NCI-H2081 (cell line): ENCODE data around the gene TMUB1.

Experiments
- DNase-seq, 2 experiments: peaks; one replicate each; lab custom pipeline; 2025; lab: John Stamatoyannopoulos, UW

TMUB1 gene

DNA sequence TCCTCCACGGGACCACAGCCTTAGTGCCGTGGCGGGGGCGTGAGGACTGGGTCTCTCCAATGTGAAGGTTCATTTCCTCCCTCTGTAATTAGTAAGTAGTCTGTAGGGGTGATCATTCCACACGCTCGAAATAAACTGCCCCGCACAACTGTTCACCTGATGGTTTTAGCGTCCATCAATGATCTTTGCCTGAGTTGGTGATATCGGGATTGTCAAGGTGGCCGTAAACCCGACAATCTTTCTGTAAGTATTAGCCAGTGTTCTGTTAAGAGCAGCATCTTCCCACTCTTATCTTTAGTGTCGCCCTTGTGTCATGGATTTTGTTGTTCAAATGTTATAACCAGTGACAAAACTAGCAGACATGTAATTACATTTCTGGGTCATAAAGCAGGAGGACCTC is 20.7 kb upstream of the TMUB1 start:
- DNase-seq = no peak

DNA sequence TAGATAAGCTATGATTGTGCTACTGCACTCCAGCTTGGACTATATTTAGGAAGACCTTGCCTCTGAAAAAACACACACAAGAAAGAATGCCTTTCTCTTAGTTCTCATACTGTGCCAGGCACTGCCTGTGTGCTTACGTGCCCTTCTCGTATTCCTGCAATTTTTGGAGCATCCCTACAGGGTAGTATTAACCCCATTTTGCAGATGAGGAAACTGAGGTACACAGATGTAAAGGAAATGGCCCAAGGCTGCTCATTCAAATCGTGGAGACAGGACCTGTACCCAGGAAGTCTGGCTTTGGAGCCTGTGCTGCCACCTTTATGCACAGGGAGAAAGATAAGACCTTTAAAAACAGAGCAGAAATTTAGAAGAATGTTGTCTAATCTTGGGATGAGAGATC is 19.7 kb upstream of the TMUB1 start:
- no peak for DNase-seq

DNA sequence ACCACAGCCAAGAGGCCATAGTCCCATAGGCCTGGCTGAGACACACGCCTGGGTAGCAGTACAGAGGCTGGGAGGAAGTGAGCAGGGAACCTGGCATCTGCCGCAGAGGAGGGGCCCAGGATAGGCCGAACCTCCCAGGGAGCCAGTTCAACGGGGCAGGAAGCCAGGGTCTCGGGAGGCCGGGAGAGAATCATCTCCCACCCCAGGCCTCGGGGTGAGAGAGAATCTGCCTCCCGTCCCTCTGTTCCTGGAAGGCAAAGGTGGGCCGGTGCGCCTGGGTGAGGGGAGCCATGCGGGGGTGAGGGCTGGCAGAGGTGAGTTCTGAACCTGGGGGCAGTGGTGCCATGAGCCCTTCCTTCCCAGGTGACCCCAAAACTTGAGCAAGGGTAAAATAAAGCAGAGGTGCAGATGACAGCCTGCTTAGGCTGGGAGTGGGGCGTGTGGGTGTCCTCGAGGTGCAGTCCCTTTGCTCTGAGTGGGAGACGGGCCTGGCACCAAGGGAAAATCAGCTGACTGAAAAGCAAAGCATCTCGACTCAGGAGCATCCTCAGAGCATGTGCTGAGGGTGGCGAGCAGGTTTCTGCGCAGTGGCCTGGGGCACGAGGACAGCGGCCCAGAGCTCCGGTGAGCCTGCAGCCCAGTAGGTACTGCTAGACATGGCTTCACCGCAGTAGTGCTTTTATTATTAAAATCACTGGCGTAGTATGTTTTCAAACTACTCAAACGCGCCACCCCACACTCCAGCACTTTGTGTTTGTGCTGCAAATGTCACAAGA is 18.5 kb upstream of the TMUB1 start:
- no peak for DNase-seq

DNA sequence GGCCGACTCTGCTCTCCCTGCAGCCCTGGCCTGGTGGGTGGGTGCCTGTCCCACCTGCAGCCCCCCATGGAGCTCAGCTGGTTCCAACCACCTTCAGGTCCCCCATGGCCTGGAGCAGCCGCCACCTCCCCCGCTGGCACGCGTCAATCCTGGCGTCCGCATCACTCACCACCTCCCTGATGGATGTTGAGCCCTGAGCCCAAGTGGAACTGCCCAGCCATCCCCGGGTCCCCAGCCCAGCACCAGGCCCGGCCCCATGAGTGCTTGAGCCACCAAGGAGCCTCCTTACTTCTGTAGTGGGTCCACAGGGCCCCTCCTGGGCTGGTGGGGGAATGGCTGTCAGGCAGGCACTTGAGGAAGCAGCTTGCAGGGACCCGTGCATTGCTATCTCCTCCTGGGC is 17.6 kb upstream of the TMUB1 start:
- DNase-seq = no peak

DNA sequence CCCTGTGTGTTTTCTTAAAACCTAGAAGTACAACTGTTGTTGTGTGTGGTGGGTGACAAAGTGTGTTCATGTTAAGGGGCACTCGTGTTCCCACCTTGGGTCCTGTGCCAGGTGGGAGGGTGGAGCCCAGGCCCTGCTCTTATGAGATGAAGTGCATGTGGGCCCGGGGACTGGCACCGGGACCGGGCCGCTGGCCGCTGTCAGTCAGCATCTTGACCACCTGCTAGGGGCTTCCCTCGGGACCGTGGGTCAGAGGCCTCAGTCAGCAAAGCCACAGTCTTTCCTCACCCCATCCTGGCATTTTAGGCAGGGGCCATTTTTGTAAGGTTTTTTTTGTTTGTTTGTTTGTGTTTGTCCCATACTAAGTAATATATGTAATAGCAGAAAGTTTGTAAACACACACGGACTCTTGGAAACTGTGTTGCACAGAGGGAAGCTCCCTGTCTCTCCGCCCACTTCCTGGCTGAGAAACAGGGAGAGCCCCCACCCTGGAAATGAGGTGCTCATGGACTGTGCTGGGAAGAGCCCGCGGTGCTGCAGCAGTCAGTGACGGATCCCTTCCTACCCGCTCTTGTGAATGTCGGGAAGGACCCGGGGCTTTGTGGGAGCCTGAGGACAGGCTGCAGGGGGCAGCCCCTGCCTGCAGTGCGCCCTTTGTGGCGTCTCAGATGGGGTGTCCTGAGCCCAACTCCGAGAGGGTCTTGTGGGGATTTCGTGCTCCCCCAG is 16.4 kb upstream of the TMUB1 start:
- DNase-seq = no peak

DNA sequence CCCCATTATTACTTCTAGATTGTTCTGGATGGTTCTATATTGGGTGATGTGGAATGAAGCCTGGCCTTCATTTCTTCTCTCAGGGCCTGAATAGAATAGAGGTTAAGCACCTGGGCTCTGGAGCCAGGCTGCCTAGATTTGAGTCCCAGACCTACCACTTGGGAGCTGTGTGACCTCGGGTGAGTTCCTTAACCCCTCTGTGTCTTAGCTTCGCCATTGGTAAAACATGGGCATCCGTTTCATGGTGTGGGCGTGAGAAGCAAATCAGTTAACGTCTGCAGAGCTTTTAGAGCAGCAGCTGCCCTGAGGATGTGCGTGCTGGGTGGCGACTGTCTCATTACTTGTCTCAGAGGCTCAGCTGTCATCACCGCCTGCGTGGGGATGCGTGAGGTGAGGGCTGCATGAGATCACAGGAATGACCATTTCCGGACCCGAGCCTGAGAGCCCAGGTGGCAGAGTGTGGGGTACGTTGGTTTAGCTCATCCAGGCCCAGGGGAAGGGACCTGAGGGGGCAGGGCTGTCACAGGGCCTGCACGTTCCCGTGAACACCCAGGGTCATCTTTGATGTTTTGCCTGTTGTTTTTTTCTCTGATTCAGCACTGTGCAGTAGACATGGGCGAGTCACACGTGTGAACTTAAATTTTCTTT is 12.7 kb upstream of the TMUB1 start:
- DNase-seq = no peak

DNA sequence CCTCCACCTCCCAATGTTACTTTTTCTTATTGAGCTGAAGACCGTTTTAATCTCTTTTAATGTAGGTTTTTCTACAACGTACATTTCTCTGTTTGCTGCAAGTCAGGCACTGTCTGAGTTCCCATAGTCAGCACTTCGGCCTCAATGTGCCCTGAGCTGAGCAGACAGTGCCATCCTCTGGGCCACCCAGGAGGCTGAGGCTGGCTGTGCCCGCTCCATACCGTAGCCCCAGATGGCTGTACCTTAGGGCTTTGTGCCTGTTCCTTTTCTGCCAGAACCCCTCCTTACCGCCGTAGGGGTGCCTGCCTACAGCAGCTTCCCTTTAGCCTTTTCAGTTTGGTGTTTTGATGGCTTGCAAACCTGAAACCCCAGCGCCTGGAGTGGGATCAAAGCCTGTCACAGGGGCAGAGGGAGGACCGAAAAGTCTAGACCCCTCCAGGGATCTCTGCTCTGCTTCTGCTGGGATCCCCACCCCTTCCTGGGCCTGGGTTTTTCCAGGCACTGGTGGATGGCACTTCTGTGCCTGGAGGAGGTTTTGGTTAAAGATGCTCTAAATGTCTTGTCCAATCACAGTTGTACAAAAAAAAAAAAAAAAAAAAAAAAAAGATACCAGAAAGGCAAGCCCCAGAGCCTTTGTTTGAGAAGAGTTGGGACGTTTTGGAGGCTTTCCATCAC is 12.0 kb upstream of the TMUB1 start:
- DNase-seq = no peak

DNA sequence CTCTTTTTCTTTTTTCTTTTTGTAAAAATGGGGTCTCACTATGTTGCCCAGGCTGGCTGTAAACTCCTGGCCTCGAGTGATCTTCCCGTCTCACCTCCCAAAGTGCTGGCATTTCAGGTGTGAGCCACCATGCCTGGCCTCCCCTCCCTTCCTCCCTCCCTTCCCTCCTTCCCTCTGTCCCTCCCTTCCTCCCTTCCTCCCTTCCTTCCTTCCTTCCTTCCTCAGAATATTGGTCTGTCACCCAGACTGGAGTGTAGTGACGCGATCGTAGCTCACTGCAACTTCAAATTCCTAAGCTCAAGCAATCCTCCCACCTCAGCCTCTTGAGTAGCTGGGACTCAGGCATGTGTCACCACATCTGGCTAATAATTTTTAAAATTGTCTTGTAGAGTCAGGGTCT is 11.4 kb upstream of the TMUB1 start:
- DNase-seq = no peak

DNA sequence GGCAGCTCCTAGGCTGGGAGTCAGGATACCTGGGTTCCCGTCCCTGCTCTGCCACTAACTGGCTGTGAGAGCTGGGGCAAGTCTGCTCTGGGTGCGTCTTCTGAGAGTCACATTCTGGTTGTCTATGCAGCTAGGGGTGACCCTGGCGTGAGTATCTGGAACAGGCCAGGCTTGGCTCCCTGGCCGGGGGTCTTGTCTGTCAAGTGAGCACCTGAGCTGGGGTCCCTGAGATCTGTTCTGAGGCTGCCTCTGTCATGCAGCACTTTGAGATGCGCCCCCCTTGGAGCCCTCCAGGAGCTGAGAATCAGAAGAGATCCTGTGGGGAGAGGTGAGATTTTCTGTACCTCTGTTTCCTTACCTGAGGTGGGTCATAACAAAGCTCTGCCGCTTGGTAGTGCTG is 10.5 kb upstream of the TMUB1 start:
- DNase-seq = no peak

DNA sequence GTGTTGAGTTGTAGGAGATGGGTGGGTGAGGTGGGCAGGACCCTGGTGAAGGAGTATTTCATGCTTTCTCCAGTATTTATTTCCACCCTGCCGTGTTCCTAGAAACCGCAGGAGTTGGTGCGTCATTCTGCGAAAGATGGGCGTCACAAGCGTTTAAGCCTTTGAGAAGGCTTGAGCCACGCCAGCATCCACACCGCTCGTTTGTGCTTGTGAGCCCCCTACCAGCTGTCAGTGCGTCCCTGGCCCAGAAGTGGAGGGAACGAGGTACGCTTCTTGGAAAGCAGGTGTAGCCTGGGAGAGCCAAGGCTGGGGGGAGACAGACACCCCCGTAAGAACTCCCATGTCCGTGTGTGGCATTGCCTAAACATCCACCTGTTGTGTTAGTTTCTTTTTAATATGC is 8.7 kb upstream of the TMUB1 start:
- DNase-seq = no peak

DNA sequence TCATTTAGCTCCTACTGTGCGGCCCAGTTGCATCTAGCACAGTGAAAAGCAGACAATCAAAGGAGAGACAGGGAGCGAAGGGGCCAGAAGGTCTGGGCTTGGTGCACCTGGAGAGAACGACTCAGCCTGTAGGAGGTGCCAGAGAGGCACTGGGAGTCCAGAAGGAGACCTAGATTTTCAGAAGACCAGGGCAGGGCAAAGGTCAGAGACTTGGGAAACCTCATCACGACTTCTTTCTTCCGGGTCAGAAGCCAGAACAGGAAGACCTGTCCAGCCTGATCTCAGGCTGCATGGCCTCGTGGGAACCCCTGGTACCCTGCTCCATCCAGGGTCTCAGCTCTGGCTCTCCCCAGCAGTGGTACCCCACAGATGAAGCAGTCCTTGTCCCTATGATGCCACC is 8.1 kb upstream of the TMUB1 start:
- DNase-seq = no peak

DNA sequence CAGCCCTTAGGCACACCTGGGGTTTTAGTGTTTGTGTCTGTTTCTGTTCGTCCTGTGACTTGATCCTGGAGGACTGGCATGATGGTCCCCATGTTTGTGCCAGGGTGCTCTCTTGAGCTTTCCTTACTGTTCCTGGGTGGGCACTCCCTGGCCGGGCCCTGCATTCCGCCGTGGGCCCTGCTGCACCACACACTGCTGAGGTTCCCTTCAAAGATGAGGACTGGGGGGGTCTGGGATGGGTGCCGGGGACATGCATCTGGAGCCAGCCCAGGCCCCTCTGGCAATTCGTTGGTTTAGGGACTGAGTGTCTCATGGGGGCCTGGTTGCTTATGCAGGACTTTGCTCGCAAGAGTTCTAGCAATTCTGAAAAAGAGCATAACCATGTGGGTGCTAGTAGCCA is 7.7 kb upstream of the TMUB1 start:
- DNase-seq = no peak

DNA sequence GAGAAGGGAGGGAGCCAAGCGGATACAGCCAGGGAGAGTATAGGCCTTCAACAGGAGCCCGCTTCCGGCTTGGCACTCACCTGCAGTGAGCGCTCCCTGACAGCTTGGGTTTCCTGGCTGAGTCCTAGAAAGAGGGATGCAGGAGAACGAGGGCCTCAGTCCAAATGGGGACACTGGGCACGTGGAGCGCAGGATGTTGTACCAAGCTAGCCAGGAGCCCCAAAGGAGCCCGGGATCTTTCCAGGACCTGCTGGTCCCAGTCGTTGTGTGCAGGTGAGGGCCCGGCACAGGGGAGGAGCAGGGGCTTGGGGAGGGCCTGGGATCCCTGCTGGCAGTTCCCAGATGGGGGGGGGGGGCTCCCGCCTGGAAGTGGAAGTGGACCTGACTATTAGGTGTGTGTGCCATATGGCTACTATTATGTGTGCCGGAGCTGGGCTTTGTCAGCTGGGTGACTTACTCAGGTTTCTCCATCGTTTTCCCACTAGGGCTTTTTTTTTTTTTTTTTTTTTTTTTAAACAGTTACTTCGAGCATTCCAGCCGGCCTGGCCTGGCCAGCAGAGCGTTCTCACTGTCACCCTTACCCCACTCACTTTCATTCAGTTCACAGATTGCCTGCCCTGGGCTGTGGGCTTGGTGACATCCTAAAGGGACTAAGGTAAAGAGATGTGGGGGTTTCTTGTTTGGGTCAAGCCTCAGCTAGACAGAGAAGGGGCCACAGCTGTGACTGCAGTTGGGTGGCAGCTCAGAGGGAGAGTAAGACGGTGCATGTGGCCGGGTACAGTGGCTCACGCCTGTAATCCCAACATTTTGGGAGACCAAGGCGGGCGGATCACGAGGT is 6.8 kb upstream of the TMUB1 start:
- DNase-seq = no peak

DNA sequence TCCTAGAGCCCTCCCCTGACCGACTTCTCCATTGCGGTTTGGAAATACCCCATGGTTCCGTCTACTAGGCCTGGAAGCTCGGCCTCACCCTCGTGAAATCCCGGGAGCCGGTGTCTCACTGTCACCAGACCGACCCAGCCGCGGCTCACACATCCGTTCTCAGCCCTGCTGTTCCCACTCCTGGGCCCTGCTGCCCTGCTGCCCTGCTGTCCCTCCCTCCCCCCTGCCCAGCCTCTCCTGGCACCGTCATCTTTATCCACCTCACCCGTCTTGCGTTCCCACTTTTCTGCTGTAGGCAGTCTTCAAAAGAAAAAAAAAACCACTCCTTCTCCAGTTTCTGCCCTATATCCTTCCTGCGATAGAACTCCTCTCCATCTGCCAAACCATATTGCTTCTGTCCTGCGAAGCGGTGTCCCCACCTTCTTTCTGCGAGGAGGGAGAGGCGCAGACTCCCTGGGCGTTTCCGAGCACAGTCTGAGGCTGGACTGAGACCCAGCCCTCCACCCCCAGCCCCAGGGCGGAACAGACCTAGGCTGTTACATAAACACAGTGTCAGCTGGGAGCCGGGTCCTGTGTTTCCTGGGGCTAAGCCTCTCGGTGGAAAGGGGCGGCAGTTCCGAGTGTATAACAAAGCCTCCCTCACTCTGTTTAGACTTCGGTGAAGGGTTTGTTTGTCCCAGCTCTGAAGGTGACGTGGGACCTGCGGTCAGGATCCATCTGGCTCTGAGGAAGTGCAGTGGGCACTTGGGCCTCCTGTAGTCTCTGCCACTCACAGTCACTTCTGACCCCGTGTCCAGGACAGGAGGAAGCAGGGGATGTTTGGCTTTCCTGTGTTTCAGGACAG is 5.8 kb upstream of the TMUB1 start:
- peak; percentile 27 to 32 for DNase-seq

DNA sequence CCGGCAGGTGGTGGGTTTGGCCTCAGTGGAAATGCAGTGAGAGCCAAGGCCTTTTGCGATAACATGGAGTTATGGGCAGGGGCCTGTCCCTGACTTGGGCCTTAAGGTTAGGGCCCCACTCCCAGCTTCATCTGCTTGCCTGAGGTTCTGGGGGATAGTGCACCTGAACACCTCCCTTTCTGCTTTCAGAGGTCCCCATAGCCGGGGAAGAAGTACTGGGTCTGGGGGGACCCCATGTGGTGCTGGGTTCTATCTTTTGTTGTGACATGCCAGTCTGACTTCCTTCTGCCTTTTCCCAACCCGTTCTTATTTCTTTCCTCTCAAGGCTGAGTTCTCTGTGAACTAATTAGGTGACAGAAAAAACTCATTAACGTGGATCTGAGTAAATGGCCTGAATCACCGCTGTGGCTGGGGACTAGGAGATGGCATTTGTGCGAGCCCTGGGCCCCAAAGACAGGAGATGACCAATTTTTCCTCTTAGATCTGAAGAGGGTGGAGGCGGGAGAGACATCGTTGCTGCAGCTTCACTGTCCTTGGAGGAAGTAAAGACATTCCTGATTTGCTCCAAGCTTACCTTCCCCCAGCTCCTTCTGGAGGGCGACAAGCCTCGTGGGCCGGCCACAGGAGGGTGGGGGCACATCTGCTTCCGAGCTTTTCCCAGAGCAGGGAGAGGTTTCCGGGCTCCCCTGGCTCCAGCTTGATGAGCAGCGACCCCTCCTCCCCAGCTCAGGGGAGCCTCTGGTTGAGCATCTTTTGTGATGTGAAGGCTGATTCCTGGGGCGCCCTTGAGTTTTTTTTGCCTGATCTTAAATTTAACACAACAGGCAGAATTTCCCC is 4.9 kb upstream of the TMUB1 start:
- no peak for DNase-seq

DNA sequence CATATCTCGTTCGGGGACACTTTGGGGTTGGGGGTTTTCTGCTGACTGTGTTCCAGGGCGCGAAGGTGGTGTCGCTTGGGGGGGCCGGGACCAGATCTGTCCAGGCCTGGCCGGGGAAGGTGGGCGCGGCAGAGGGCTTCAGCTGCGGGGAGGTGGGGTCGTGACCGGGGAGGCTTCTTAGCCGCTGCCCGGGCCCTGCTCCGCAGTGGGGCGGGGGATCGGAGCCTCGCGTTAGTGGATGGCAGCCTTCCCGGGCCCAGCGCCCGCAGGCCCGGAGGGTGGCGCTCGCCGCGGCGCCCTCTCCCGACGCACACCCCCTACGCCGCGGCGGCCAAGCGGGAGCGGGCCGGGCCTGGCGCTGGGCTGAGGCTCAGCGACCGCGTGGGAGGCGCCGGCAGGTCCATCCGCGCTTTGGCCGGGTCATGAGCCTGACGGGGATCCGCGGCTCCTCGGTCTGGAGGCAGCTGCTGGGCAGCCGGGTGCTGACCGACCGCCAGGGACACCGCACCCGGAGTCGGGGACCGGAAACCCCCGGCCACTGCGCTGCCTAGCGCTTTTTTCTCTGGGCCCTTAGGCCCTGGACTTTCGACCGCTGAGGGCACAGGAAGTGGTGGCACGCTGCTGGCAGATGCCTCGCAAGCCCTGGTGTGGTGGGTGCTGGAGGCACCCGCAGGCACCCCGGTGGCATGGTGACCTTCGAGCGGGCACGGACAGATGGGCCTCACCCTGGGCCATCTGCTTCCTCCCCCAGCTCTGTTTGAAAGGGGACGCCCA is 4.1 kb upstream of the TMUB1 start:
- peak; percentile 38 to 56 for DNase-seq

DNA sequence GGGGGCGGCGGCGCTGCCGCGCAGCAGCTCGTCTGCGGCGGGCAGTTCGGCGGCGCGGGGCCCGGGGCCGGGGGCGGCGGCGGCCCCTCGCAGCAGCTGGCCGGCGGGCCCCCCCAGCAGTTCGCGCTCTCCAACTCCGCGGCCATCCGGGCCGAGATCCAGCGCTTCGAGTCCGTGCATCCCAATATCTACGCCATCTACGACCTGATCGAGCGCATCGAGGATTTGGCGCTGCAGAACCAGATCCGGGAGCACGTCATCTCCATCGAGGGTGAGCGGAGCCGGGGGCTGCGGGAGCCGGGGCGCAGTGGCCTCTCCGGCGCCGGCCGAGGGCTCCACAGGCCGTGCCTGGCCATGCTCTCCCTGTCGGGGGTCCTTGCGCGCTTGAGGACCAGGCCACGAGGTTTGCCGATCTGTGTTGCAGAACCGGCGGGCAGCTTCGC is 3.5 kb upstream of the TMUB1 start:
- DNase-seq = peak in 1 of 2 experiments; percentile 49

DNA sequence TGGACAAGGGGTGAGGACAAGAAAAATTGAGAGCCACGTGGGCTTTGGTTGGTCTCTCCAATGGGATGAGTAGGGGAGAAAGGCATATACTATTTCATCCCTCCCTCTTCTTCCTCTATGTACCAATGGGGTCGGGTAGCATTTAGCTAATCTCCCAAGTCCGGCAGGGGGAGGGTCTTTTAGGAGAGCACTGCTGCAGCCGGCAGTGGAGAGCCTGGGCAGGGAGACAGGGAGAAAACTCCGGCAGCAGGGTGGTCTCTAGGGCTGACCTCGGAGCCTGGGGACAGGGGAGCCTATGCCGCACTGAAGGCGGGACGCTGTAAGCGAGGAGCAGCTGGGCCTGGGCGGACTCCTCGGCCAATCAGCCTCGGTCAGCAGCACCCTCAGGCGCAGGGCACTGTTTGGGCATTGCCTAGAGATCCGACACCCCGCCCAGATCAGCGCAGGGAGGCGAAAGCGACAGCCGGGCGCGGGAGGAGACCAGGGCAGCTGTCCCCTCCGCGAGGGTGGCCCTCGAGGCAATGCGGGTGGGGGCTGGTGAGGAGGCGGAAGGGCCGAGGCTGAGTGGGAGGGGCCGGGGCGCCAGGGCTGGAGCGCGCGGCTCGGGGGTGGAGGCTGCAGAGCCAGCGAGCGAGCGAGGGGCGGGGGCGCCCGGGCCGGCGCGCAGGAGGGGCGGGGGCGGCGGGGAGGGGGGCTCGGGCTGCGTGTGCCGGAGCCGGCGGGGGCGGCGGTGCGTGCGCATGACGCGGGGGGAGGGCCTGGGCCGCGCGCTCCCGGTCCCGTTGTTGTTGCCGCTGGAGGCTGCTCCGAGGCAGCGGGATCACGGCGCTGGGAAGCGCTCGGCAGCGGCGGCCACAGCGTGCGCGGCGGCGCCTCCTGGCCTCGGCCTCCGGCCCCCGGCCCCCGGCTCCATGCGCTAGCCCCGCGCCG is 2.7 kb upstream of the TMUB1 start, which contains the start of gene AGAP3:
TSS of gene AGAP3 (plus strand) at position 785 of the 930 bp plus-strand sequence. CDS start 267 bp downstream, outside the sequence.
- DNase-seq = peak; percentile 88 to 90
